Effector memory CD4-positive, alpha-beta T cell (primary cell): ENCODE measurements around the gene PLEKHA5.

ENCODE experiments used
- DNase-seq, 3 donors: peaks; one replicate each; pipeline ENCODE4 v3.0.0-alpha.2; 2020
- H3K27ac ChIP-seq: 2 replicates; pipeline ENCODE4 v1.7.0; 2013; ENCODE audit warnings: mild to moderate bottlenecking, low read length, moderate library complexity; ENCODE audit not compliant: insufficient read depth, poor library complexity, severe bottlenecking
- H3K27me3 ChIP-seq: replicated peaks from 2 replicates; pipeline ENCODE4 v1.7.0; 2013; ENCODE audit warnings: mild to moderate bottlenecking, low read length; ENCODE audit not compliant: insufficient read depth, control insufficient read depth, poor library complexity, severe bottlenecking
- H3K36me3 ChIP-seq: 2 replicates; pipeline ENCODE4 v1.7.0; 2013; ENCODE audit warnings: mild to moderate bottlenecking, low read length, moderate library complexity; ENCODE audit not compliant: control insufficient read depth, insufficient read depth
- H3K4me1 ChIP-seq: 2 replicates; pipeline ENCODE4 v1.7.0; 2013; ENCODE audit warnings: low read length, mild to moderate bottlenecking; ENCODE audit not compliant: control insufficient read depth, insufficient read depth, poor library complexity, severe bottlenecking
- H3K4me3 ChIP-seq: 2 replicates; pipeline ENCODE4 v1.7.0; 2013; ENCODE audit warnings: low read length, low read depth, mild to moderate bottlenecking; ENCODE audit not compliant: insufficient read depth, poor library complexity, severe bottlenecking
- H3K9me3 ChIP-seq: 2 replicates; pipeline ENCODE4 v1.7.0; 2013; ENCODE audit warnings: mild to moderate bottlenecking, low read length, moderate library complexity; ENCODE audit not compliant: control insufficient read depth

The PLEKHA5 gene

GRCh38 chr12:19144287-19144686 is 14.8 kb downstream of the PLEKHA5 start:
- no peak overlapping the region for H3K27ac ChIP-seq
- H3K4me1 ChIP-seq: no peaks in the 10 kb centered on the region
- no peak overlapping the region for H3K4me3 ChIP-seq
- H3K9me3 ChIP-seq: no peaks in the 10 kb centered on the region
- no peaks in the 10 kb centered on the region for H3K27me3 ChIP-seq
- H3K36me3 ChIP-seq: no peaks in the 10 kb centered on the region
- DNase-seq: no peak

GRCh38 chr12:19144985-19145384 is 15.5 kb downstream of the PLEKHA5 start:
- no peak overlapping the region for H3K4me3 ChIP-seq
- no peak overlapping the region for H3K27ac ChIP-seq
- no peaks in the 10 kb centered on the region for H3K27me3 ChIP-seq
- no peaks in the 10 kb centered on the region for H3K9me3 ChIP-seq
- DNase-seq: no peak
- H3K4me1 ChIP-seq: no peaks in the 10 kb centered on the region
- no peaks in the 10 kb centered on the region for H3K36me3 ChIP-seq

- Histone ChIP-seq H3K27me3 (no peaks in the 10 kb centered on the region), H3K4me1 (no peaks in the 10 kb centered on the region), H3K27ac (no peak overlapping the region), H3K36me3 (no peaks in the 10 kb centered on the region), H3K9me3 (no peaks in the 10 kb centered on the region), H3K4me3 (no peak overlapping the region)
- DNase-seq: no peak
Observed at GRCh38 chr12:19148860-19149259, 19.3 kb downstream of the PLEKHA5 start.

GRCh38 chr12:19150273-19150900 is 20.9 kb downstream of the PLEKHA5 start:
- no peak overlapping the region for H3K4me3 ChIP-seq

GRCh38 chr12:19151298-19151697 is 21.8 kb downstream of the PLEKHA5 start:
- Histone ChIP-seq H3K4me3 (no peak overlapping the region), H3K27me3 (no peaks in the 10 kb centered on the region), H3K36me3 (no peaks in the 10 kb centered on the region), H3K9me3 (no peaks in the 10 kb centered on the region), H3K27ac (no peak overlapping the region), H3K4me1 (no peaks in the 10 kb centered on the region)
- DNase-seq: no peak

More at GRCh38 chr12:19150273-19150900, 20.9 kb downstream of the PLEKHA5 start:
- no peaks in the 10 kb centered on the region for H3K27me3 ChIP-seq
- DNase-seq: no peak
- H3K9me3 ChIP-seq: no peaks in the 10 kb centered on the region
- H3K27ac ChIP-seq: no peak overlapping the region
- no peaks in the 10 kb centered on the region for H3K4me1 ChIP-seq
- no peaks in the 10 kb centered on the region for H3K36me3 ChIP-seq

- Histone ChIP-seq H3K36me3 (no peaks in the 10 kb centered on the region), H3K27me3 (no peaks in the 10 kb centered on the region), H3K9me3 (no peaks in the 10 kb centered on the region), H3K4me3 (no peak overlapping the region), H3K27ac (no peak overlapping the region), H3K4me1 (no peaks in the 10 kb centered on the region)
- no peak for DNase-seq
Observed at GRCh38 chr12:19153396-19153795, 23.9 kb downstream of the PLEKHA5 start.

- H3K27me3 ChIP-seq: no peaks in the 10 kb centered on the region
- H3K36me3 ChIP-seq: no peaks in the 10 kb centered on the region
- H3K27ac ChIP-seq: no peak overlapping the region
- no peaks in the 10 kb centered on the region for H3K4me1 ChIP-seq
- no peak for DNase-seq
- H3K9me3 ChIP-seq: no peaks in the 10 kb centered on the region
- no peak overlapping the region for H3K4me3 ChIP-seq
Observed at GRCh38 chr12:19154686-19155085, 25.2 kb downstream of the PLEKHA5 start.

- DNase-seq: no peak
- H3K36me3 ChIP-seq: no peaks in the 10 kb centered on the region
- no peaks in the 10 kb centered on the region for H3K27me3 ChIP-seq
- no peaks in the 10 kb centered on the region for H3K4me1 ChIP-seq
- H3K27ac ChIP-seq: no peak overlapping the region
- no peak overlapping the region for H3K4me3 ChIP-seq
- H3K9me3 ChIP-seq: no peaks in the 10 kb centered on the region
Observed at GRCh38 chr12:19155981-19156734, 26.6 kb downstream of the PLEKHA5 start.

GRCh38 chr12:19158923-19159322 is 29.4 kb downstream of the PLEKHA5 start:
- H3K4me3 ChIP-seq: no peak overlapping the region
- H3K4me1 ChIP-seq: no peaks in the 10 kb centered on the region
- DNase-seq: no peak
- no peak overlapping the region for H3K27ac ChIP-seq
- H3K36me3 ChIP-seq: no peaks in the 10 kb centered on the region
- no peaks in the 10 kb centered on the region for H3K9me3 ChIP-seq
- no peaks in the 10 kb centered on the region for H3K27me3 ChIP-seq

GRCh38 chr12:19161216-19161615 is 31.7 kb downstream of the PLEKHA5 start:
- H3K27ac ChIP-seq: no peak overlapping the region
- DNase-seq: no peak
- H3K27me3 ChIP-seq: no peaks in the 10 kb centered on the region
- no peaks in the 10 kb centered on the region for H3K4me1 ChIP-seq
- no peaks in the 10 kb centered on the region for H3K36me3 ChIP-seq
- no peak overlapping the region for H3K4me3 ChIP-seq
- no peaks in the 10 kb centered on the region for H3K9me3 ChIP-seq
